ENCODE data around the gene ARL6IP1.
"Not testable (repeated sequence)": the region's sequence is repeated elsewhere in the genome, so short reads cannot be mapped to it uniquely, and the experiment has no call there.

DNA sequence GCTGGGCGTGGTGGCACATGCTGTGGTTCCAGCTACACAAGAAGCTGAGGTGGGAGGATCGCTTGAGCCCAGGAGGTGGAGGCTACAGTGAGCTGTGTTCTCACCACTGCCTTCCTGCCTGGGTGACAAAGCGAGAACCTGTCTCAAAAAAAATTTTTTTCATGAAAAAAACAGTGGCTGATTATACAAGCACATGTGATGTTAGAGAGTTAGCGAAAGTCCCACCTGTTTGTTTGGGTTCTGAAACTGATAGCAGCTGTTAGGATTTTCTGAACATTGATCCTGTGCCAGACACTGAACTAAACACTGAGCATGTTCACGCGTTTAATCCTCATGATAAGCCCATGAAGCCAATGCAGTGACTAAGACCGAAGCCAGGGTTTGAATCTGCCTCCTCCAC, 34.1 kb downstream of the ARL6IP1 start:
- TF ChIP-seq, protein P1, sequence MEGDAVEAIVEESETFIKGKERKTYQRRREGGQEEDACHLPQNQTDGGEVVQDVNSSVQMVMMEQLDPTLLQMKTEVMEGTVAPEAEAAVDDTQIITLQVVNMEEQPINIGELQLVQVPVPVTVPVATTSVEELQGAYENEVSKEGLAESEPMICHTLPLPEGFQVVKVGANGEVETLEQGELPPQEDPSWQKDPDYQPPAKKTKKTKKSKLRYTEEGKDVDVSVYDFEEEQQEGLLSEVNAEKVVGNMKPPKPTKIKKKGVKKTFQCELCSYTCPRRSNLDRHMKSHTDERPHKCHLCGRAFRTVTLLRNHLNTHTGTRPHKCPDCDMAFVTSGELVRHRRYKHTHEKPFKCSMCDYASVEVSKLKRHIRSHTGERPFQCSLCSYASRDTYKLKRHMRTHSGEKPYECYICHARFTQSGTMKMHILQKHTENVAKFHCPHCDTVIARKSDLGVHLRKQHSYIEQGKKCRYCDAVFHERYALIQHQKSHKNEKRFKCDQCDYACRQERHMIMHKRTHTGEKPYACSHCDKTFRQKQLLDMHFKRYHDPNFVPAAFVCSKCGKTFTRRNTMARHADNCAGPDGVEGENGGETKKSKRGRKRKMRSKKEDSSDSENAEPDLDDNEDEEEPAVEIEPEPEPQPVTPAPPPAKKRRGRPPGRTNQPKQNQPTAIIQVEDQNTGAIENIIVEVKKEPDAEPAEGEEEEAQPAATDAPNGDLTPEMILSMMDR (IDR thresholded peaks at IDR 0.05; ENCODE audit: insufficient read depth, low read depth, low read length), result not testable (repeated sequence)
- not testable (repeated sequence) for TF ChIP-seq EZH2 (IDR thresholded peaks at IDR 0.05; ENCODE audit: insufficient read depth, low read length)
